Thymus (tissue), 11 donors: Measurements from ENCODE around the gene EIF4E. TPM values are rescaled to one million over a fixed set of nuclear protein-coding genes. Genes with fewer than 3 reads are reported as not detected.
"Not testable (repeated sequence)": the region's sequence is repeated elsewhere in the genome, so short reads cannot be mapped to it uniquely, and the experiment has no call there.

ENCODE experiments used
- DNase-seq, 9 donors: peaks; one replicate each; pipeline ENCODE4 v3.0.0-alpha.2; 2013; ENCODE audit warnings: low spot score in 9 of 9, low read depth in 6 of 9, missing footprints in 1 of 9
- H3K27ac ChIP-seq, 2 donors: one replicate each; pipeline ENCODE4 v1.5.1; 2013; ENCODE audit warnings: control low read depth in 1 of 2, low read depth in 1 of 2, low read length in 1 of 2, mild to moderate bottlenecking in 1 of 2, moderate library complexity in 1 of 2
- H3K27me3 ChIP-seq, 2 donors: one replicate each; pipeline ENCODE4 v1.5.1; 2013; ENCODE audit warnings: low read length in 1 of 2; ENCODE audit not compliant: control insufficient read depth in 2 of 2, insufficient read depth in 1 of 2
- H3K36me3 ChIP-seq, 2 donors: one replicate each; pipeline ENCODE4 v1.5.1; 2013; ENCODE audit warnings: low read length in 1 of 2, mild to moderate bottlenecking in 1 of 2, moderate library complexity in 1 of 2; ENCODE audit not compliant: control insufficient read depth in 2 of 2, insufficient read depth in 2 of 2
- H3K4me1 ChIP-seq, 2 donors: one replicate each; pipeline ENCODE4 v1.5.1; 2013; ENCODE audit warnings: low read length in 2 of 2; ENCODE audit not compliant: control insufficient read depth in 2 of 2, insufficient read depth in 2 of 2
- H3K4me3 ChIP-seq, 2 donors: one replicate each; pipeline ENCODE4 v1.5.1; 2013; ENCODE audit warnings: low read length in 2 of 2, control low read depth in 1 of 2, mild to moderate bottlenecking in 1 of 2
- H3K9me3 ChIP-seq, 2 donors: one replicate each; pipeline ENCODE4 v1.5.1; 2013; ENCODE audit warnings: low read length in 1 of 2, mild to moderate bottlenecking in 1 of 2; ENCODE audit not compliant: control insufficient read depth in 2 of 2, insufficient read depth in 1 of 2
- WGBS: extraction: QIAGEN DNeasy Blood & Tissue Kit; methylation state at CpG from one replicate; pipeline ENCODE4 v1.1.7; 2013; 5-methylcytosine and 5-hydroxymethylcytosine counted together
- polyA plus RNA-seq: library from polyadenylated mRNA; stranded (reverse); fragments of 200-250 nt; gene quantifications from one replicate; pipeline ENCODE4 v1.2.3, GENCODE V29; 2013
- total RNA-seq: library from RNA; stranded (reverse); fragments of 120-200 nt; gene quantifications from one replicate; pipeline ENCODE4 v1.2.4, GENCODE V29; 2013
- donor health status: healthy.

The EIF4E gene
- total and polyA plus RNA-seq, 2 donors = 30.0 to 125 TPM

GRCh38 chr4:98937986-98938720 lies 9.2 kb upstream of the EIF4E start:
- Histone ChIP-seq H3K9me3 (peaks cover 0 to 3% of the 10 kb centered on the region in 2 donors), H3K4me3 (no peak overlapping the region), H3K36me3 (no peaks in the 10 kb centered on the region), H3K27me3 (no peaks in the 10 kb centered on the region), H3K27ac (no peak overlapping the region), H3K4me1 (no peaks in the 10 kb centered on the region)
- WGBS = 96% methylated on average over 2 of the region's 2 CpGs
- DNase-seq = no peak

- Histone ChIP-seq H3K4me3 (no peak overlapping the region), H3K9me3 (peaks cover 0 to 5% of the 10 kb centered on the region in 2 donors), H3K4me1 (no peaks in the 10 kb centered on the region), H3K27me3 (no peaks in the 10 kb centered on the region), H3K27ac (no peak overlapping the region), H3K36me3 (no peaks in the 10 kb centered on the region)
- no peak for DNase-seq
- 97% methylated on average over 4 of the region's 4 CpGs for WGBS
Observed at GRCh38 chr4:98935633-98936032, 6.7 kb upstream of the EIF4E start.

GRCh38 chr4:98934851-98935250 lies 5.9 kb upstream of the EIF4E start:
- not testable (repeated sequence) for H3K27me3 ChIP-seq, H3K27ac ChIP-seq, DNase-seq, H3K9me3 ChIP-seq, H3K4me3 ChIP-seq, H3K36me3 ChIP-seq, H3K4me1 ChIP-seq
- WGBS = 99% methylated on average over 7 of the region's 7 CpGs

GRCh38 chr4:98932539-98932938 lies 3.6 kb upstream of the EIF4E start:
- peak in 1 of 9 donors; percentile 10 for DNase-seq
- Histone ChIP-seq H3K4me3 (no peak overlapping the region), H3K27ac (no peak overlapping the region), H3K36me3 (no peaks in the 10 kb centered on the region), H3K9me3 (peaks cover 0 to 11% of the 10 kb centered on the region in 2 donors), H3K27me3 (no peaks in the 10 kb centered on the region), H3K4me1 (peaks cover 4 to 8% of the 10 kb centered on the region in 2 donors)
- WGBS = 43% methylated on average over 3 of the region's 3 CpGs

- 94% methylated on average over 2 of the region's 2 CpGs for WGBS
- Histone ChIP-seq H3K27ac (no peak overlapping the region), H3K4me3 (no peak overlapping the region)
Observed at GRCh38 chr4:98930311-98930865, 1.5 kb upstream of the EIF4E start.

GRCh38 chr4:98929341-98930267 lies 671 bp upstream of the EIF4E start:
- WGBS = 10% methylated on average over 44 of the region's 44 CpGs
- DNase-seq = peak in 5 of 9 donors; percentile 8 to 59 (median 21)
- H3K27ac ChIP-seq = peak overlapping the region; percentile 90 to 97
- H3K9me3 ChIP-seq = peaks cover 0 to 8% of the 10 kb centered on the region in 2 donors
- H3K36me3 ChIP-seq = peaks cover 5 to 10% of the 10 kb centered on the region in 2 donors
- no peaks in the 10 kb centered on the region for H3K27me3 ChIP-seq
- peaks cover 5 to 15% of the 10 kb centered on the region in 2 donors for H3K4me1 ChIP-seq
- peak overlapping the region; percentile 67 to 74 for H3K4me3 ChIP-seq

More at GRCh38 chr4:98930311-98930865, 1.5 kb upstream of the EIF4E start:
- Histone ChIP-seq H3K4me1 (peaks cover 5 to 15% of the 10 kb centered on the region in 2 donors), H3K36me3 (peaks cover 5 to 7% of the 10 kb centered on the region in 2 donors), H3K27me3 (no peaks in the 10 kb centered on the region), H3K9me3 (peaks cover 0 to 8% of the 10 kb centered on the region in 2 donors)
- peak in 1 of 9 donors; percentile 7 for DNase-seq

- peak overlapping the region; percentile 97 to 98 for H3K27ac ChIP-seq
- H3K4me3 ChIP-seq = peak overlapping the region; percentile 67 to 74
- WGBS = under 1% methylated on average over 26 of the region's 26 CpGs
- peak; percentile 39 to 78 (median 56) for DNase-seq
- no peaks in the 10 kb centered on the region for H3K27me3 ChIP-seq
- H3K9me3 ChIP-seq = peaks cover 0 to 8% of the 10 kb centered on the region in 2 donors
- peaks cover 5 to 20% of the 10 kb centered on the region in 2 donors for H3K36me3 ChIP-seq
- H3K4me1 ChIP-seq = peaks cover 5 to 15% of the 10 kb centered on the region in 2 donors
Observed at GRCh38 chr4:98928131-98928504, 815 bp downstream of the EIF4E start.

- H3K27me3 ChIP-seq, H3K4me3 ChIP-seq, DNase-seq, H3K27ac ChIP-seq, H3K9me3 ChIP-seq: not testable (repeated sequence)
- Histone ChIP-seq H3K4me1 (peaks cover 5 to 15% of the 10 kb centered on the region in 2 donors), H3K36me3 (peaks cover 5 to 26% of the 10 kb centered on the region in 2 donors)
- WGBS = 98% methylated on average over 15 of the region's 15 CpGs
Observed at GRCh38 chr4:98926257-98926656, 2.7 kb downstream of the EIF4E start.
